CD14-positive monocyte (primary cell): Measurements from ENCODE around the gene COMMD1. TPM values are rescaled to one million over a fixed set of nuclear protein-coding genes. Genes with fewer than 3 reads are reported as not detected.

ENCODE experiments used
- DNase-seq, 3 donors: peaks; one replicate each; pipeline ENCODE4 v3.0.0-alpha.2; 2011 to 2022
- H2AFZ ChIP-seq: 2 replicates; pipeline ENCODE4 v1.6.0; 2012; ENCODE audit warnings: mild to moderate bottlenecking, low read depth, low read length, inconsistent platforms; ENCODE audit not compliant: insufficient read depth, poor library complexity, severe bottlenecking
- H3K27ac ChIP-seq, 2 donors: 1 replicate in 1 of 2; 2 replicates in 1 of 2; pipeline ENCODE4 v1.5.1; 2012 to 2013; ENCODE audit warnings: low read length in 2 of 2, control low read depth in 1 of 2, inconsistent platforms in 1 of 2, low read depth in 1 of 2, mild to moderate bottlenecking in 1 of 2
- H3K27me3 ChIP-seq, 2 donors: one replicate each; pipeline versions ENCODE4 v1.6.0 to v1.6.1; 2011 to 2013; ENCODE audit warnings: low read length in 2 of 2; ENCODE audit not compliant: control insufficient read depth in 2 of 2, insufficient read depth in 2 of 2
- H3K36me3 ChIP-seq, 2 donors: replicated peaks in 1 of 2; 1 replicate in 1 of 2; 2 replicates in 1 of 2; pipeline versions ENCODE4 v1.5.1 to v1.6.1; 2012 to 2013; ENCODE audit warnings: low read length in 2 of 2, control low read depth in 1 of 2, inconsistent platforms in 1 of 2, mild to moderate bottlenecking in 1 of 2; ENCODE audit not compliant: insufficient read depth in 2 of 2, control insufficient read depth in 1 of 2
- H3K4me1 ChIP-seq, 2 donors: 1 replicate in 1 of 2; 2 replicates in 1 of 2; pipeline versions ENCODE4 v1.5.1 to v1.6.1; 2012 to 2013; ENCODE audit warnings: low read length in 2 of 2, control low read depth in 1 of 2, inconsistent platforms in 1 of 2, mild to moderate bottlenecking in 1 of 2, moderate library complexity in 1 of 2; ENCODE audit not compliant: insufficient read depth in 2 of 2, control insufficient read depth in 1 of 2
- H3K4me2 ChIP-seq: replicated peaks from 2 replicates; pipeline ENCODE3; 2012; ENCODE audit warnings: low read length, moderate library complexity, mild to moderate bottlenecking; ENCODE audit not compliant: poor library complexity, severe bottlenecking; ENCODE audit errors: extremely low read depth
- H3K4me3 ChIP-seq, 3 experiments: fragments of 200-600 bp in 1 of 3; sonication (generic) in 1 of 3; replicated peaks in 1 of 3; 1 replicate in 2 of 3; 2 replicates in 1 of 3; pipeline ENCODE4 v1.5.1; 2011 to 2013; ENCODE audit warnings: low read length in 3 of 3, mild to moderate bottlenecking in 3 of 3, control low read depth in 2 of 3, low read depth in 2 of 3, inconsistent platforms in 1 of 3, moderate library complexity in 1 of 3
- H3K79me2 ChIP-seq: 2 replicates; pipeline ENCODE4 v1.6.0; 2012; ENCODE audit warnings: mild to moderate bottlenecking, control low read depth, inconsistent platforms, low read length, moderate library complexity; ENCODE audit not compliant: insufficient read depth
- H3K9ac ChIP-seq: 2 replicates; pipeline ENCODE4 v1.6.0; 2017; ENCODE audit warnings: low read length, mild to moderate bottlenecking; ENCODE audit not compliant: insufficient read depth, poor library complexity, severe bottlenecking
- H3K9me3 ChIP-seq, 2 donors: replicated peaks in 1 of 2; 1 replicate in 1 of 2; 2 replicates in 1 of 2; pipeline versions ENCODE4 v1.5.1 to v1.6.1; 2012 to 2013; ENCODE audit warnings: low read length in 2 of 2, control low read depth in 1 of 2; ENCODE audit not compliant: control insufficient read depth in 1 of 2, insufficient read depth in 1 of 2
- H4K20me1 ChIP-seq: 2 replicates; pipeline ENCODE4 v1.6.0; 2012; ENCODE audit warnings: mild to moderate bottlenecking, low read length, control low read depth, moderate library complexity; ENCODE audit not compliant: insufficient read depth
- H3K27ac Mint-ChIP-seq, 7 donors: one replicate each; pipeline ENCODE4 v1.8.0; 2020; ENCODE audit warnings: mild to moderate bottlenecking in 7 of 7, mixed read lengths in 7 of 7, moderate library complexity in 6 of 7, inconsistent platforms in 2 of 7
- H3K27me3 Mint-ChIP-seq, 3 donors: one replicate each; pipeline ENCODE4 v1.8.0; 2021 to 2022; ENCODE audit warnings: low read depth in 3 of 3, mild to moderate bottlenecking in 3 of 3, mixed read lengths in 3 of 3, moderate library complexity in 3 of 3, inconsistent platforms in 1 of 3
- H3K36me3 Mint-ChIP-seq, 2 donors: one replicate each; pipeline ENCODE4 v1.8.0; 2020; ENCODE audit warnings: mixed read lengths in 2 of 2, inconsistent platforms in 1 of 2, mild to moderate bottlenecking in 1 of 2
- H3K4me1 Mint-ChIP-seq: one replicate; pipeline ENCODE4 v1.8.0; 2020; ENCODE audit warnings: mild to moderate bottlenecking, mixed read lengths
- H3K4me3 Mint-ChIP-seq, 2 donors: one replicate each; pipeline ENCODE4 v1.8.0; 2020; ENCODE audit warnings: mild to moderate bottlenecking in 2 of 2, mixed read lengths in 2 of 2, moderate library complexity in 1 of 2
- H3K9me3 Mint-ChIP-seq, 7 donors: one replicate each; pipeline ENCODE4 v1.8.0; 2020 to 2022; ENCODE audit warnings: mixed read lengths in 7 of 7, mild to moderate bottlenecking in 6 of 7, moderate library complexity in 6 of 7, inconsistent platforms in 2 of 7
- whole genome bisulfite sequencing: methylation state at CpG from one replicate; pipeline ENCODE4 v1.1.5; 2013; ENCODE audit warnings: missing lambda C conversion rate; ENCODE audit not compliant: insufficient coverage; 5-methylcytosine and 5-hydroxymethylcytosine counted together
- intact Hi-C, 2 donors: fragments of 100-400 bp; cut with micrococcal nuclease; formaldehyde crosslinking; loops; one replicate each; pipeline versions ENCODE4 v1.15.0 to v1.15.1; 2023
- polyA plus RNA-seq, 3 donors: library from polyadenylated mRNA; depleted of rRNA in 1 of 3; unstranded in 2 of 3; stranded (reverse) in 1 of 3; fragments of 300-500 nt in 2 of 3; fragments of >200 nt in 1 of 3; fragmentation: Illumina TruSeq in 2 of 3; gene quantifications; 1 replicate in 2 of 3; 2 replicates in 1 of 3; pipeline ENCODE4 v1.2.3, GENCODE V29; 2012 to 2021
- TF ChIP-seq, protein P1 (sequence below): fragments of 200-600 bp; IDR thresholded peaks from one replicate; pipeline ENCODE4 v1.8.0; 2022; ENCODE audit warnings: antibody characterized with exemption, mild to moderate bottlenecking

The COMMD1 gene
- polyA plus RNA-seq, 3 donors = 25.2 to 82.1 (median 70.7) TPM

- Histone ChIP-seq H3K27ac (no peak overlapping the region), H3K79me2 (no peaks in the 10 kb centered on the region)
These were observed 145.1 kb downstream of the COMMD1 start for GRCh38 chr2:62050456-62051045.

GRCh38 chr2:62054029-62054791 is 148.7 kb downstream of the COMMD1 start:
- DNase-seq = no peak
- peaks cover 4% of the 10 kb centered on the region for H3K4me1 Mint-ChIP-seq
- intact Hi-C loops = no loop called here
- H3K9me3 Mint-ChIP-seq = no peaks in the 10 kb centered on the region
- WGBS = no CpG with 5 or more reads among the region's 4 CpGs
- Histone ChIP-seq H3K9ac (no peak overlapping the region), H3K9me3 (no peaks in the 10 kb centered on the region), H3K36me3 (no peaks in the 10 kb centered on the region), H3K4me1 (no peaks in the 10 kb centered on the region), H2AFZ (no peak overlapping the region), H3K79me2 (no peaks in the 10 kb centered on the region), H3K27me3 (no peaks in the 10 kb centered on the region), H3K4me2 (no peak overlapping the region), H4K20me1 (no peaks in the 10 kb centered on the region), H3K27ac (no peak overlapping the region), H3K4me3 (no peak overlapping the region)
- no peak overlapping the region for H3K4me3 Mint-ChIP-seq
- no peaks in the 10 kb centered on the region for H3K27me3 Mint-ChIP-seq
- TF ChIP-seq, protein P1, sequence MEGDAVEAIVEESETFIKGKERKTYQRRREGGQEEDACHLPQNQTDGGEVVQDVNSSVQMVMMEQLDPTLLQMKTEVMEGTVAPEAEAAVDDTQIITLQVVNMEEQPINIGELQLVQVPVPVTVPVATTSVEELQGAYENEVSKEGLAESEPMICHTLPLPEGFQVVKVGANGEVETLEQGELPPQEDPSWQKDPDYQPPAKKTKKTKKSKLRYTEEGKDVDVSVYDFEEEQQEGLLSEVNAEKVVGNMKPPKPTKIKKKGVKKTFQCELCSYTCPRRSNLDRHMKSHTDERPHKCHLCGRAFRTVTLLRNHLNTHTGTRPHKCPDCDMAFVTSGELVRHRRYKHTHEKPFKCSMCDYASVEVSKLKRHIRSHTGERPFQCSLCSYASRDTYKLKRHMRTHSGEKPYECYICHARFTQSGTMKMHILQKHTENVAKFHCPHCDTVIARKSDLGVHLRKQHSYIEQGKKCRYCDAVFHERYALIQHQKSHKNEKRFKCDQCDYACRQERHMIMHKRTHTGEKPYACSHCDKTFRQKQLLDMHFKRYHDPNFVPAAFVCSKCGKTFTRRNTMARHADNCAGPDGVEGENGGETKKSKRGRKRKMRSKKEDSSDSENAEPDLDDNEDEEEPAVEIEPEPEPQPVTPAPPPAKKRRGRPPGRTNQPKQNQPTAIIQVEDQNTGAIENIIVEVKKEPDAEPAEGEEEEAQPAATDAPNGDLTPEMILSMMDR = no peak
- H3K36me3 Mint-ChIP-seq = peaks cover 3 to 4% of the 10 kb centered on the region in 2 donors
- no peak overlapping the region for H3K27ac Mint-ChIP-seq

More at GRCh38 chr2:62050456-62051045, 145.1 kb downstream of the COMMD1 start:
- DNase-seq = no peak
- H3K4me3 Mint-ChIP-seq = no peak overlapping the region
- Histone ChIP-seq H3K9ac (no peak overlapping the region), H3K4me2 (no peak overlapping the region), H3K27me3 (no peaks in the 10 kb centered on the region), H3K9me3 (no peaks in the 10 kb centered on the region), H2AFZ (no peak overlapping the region), H3K4me1 (no peaks in the 10 kb centered on the region), H4K20me1 (no peaks in the 10 kb centered on the region), H3K4me3 (no peak overlapping the region), H3K36me3 (no peaks in the 10 kb centered on the region)
- TF ChIP-seq, protein P1 = no peak
- intact Hi-C loops = no loop called here
- peaks cover 4% of the 10 kb centered on the region for H3K4me1 Mint-ChIP-seq
- no CpG with 5 or more reads among the region's 2 CpGs for WGBS
- peaks cover 0 to 4% (median 2%) of the 10 kb centered on the region in 7 donors for H3K9me3 Mint-ChIP-seq
- H3K27ac Mint-ChIP-seq = no peak overlapping the region
- H3K36me3 Mint-ChIP-seq = peaks cover 4 to 8% of the 10 kb centered on the region in 2 donors
- no peaks in the 10 kb centered on the region for H3K27me3 Mint-ChIP-seq
